GM10266 (cell line): ENCODE results near the gene BTNL2.
"Not testable (repeated sequence)": the region's sequence is repeated elsewhere in the genome, so short reads cannot be mapped to it uniquely, and the experiment has no call there.

Source experiments
- DNase-seq: peaks from one replicate; pipeline ENCODE4 v3.0.0; 2012; ENCODE audit errors: extremely low spot score
- TF ChIP-seq, protein P1 (sequence below): IDR thresholded peaks from 2 replicates; pipeline ENCODE4 v1.5.1; 2012; ENCODE audit warnings: mild to moderate bottlenecking, low read depth; ENCODE audit not compliant: control insufficient read depth, insufficient read depth; ENCODE audit errors: missing control alignments

BTNL2 gene

DNA sequence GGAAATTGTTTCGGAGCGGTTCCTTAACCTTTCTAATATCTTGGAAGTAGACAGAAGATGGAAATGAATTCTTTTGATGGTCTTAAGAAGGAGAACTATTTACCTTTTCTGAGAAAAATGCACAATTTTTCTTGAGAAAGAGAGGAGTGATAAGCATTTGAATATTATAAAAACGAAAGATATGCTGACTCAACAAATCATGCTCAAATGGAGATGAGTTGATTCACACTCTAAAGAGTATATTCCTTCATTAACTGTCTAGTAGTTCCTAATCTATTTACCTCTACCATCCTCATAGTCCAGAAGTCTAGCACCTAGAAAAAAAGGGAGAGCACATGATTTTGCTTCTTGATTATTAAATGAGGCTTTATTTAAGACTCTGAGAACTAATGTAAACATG lies 39.3 kb downstream of the BTNL2 start:
- TF ChIP-seq, protein P1, sequence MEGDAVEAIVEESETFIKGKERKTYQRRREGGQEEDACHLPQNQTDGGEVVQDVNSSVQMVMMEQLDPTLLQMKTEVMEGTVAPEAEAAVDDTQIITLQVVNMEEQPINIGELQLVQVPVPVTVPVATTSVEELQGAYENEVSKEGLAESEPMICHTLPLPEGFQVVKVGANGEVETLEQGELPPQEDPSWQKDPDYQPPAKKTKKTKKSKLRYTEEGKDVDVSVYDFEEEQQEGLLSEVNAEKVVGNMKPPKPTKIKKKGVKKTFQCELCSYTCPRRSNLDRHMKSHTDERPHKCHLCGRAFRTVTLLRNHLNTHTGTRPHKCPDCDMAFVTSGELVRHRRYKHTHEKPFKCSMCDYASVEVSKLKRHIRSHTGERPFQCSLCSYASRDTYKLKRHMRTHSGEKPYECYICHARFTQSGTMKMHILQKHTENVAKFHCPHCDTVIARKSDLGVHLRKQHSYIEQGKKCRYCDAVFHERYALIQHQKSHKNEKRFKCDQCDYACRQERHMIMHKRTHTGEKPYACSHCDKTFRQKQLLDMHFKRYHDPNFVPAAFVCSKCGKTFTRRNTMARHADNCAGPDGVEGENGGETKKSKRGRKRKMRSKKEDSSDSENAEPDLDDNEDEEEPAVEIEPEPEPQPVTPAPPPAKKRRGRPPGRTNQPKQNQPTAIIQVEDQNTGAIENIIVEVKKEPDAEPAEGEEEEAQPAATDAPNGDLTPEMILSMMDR, result no peak
- no peak for DNase-seq

DNA sequence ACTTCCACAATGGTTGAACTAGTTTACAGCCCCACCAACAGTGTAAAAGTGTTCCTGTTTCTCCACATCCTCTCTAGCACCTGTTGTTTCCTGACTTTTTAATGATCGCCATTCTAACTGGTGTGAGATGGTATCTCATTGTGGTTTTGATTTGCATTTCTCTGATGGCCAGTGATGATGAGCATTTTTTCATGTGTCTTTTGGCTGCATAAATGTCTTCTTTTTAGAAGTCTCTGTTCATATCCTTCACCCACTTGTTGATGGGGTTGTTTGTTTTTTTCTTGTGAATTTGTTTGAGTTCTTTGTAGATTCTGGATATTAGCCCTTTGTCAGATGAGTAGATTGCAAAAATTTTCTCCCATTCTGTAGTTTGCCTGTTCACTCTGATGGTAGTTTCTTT lies 47.8 kb downstream of the BTNL2 start:
- DNase-seq, result not testable (repeated sequence)

DNA sequence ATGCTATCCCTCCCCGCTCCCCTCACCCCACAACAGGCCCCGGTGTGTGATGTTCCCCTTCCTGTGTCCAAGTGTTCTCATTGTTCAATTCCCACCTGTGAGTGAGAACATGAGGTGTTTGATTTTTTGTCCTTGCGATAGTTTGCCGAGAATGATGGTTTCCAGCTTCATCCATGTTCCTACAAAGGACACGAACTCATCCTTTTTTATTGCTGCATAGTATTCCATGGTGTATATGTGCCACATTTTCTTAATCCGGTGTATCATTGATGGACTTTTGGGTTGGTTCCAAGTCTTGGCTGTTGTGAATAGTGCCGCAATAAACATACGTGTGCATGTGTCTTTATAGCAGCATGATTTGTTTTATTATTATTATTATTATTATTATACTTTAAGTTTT lies 48.4 kb downstream of the BTNL2 start:
- not testable (repeated sequence) for DNase-seq

DNA sequence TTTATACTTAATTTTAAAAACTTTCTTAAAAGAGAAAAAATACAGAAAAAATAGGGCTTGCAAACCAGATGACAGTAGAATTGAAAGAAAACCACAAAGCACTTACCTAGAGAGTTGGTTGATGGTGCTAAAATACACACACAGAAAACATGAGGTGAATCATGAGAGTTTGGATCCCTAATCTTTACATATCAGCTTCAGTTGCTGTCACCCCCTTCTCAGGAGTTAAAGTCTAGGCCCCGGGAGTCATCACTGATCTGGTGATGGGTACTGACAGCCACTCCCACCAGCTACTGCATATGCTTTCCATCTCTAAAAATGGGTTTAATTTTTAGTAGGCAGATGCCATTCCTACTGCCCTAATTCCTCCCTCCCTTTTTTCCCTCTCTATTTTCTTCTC lies 52.0 kb downstream of the BTNL2 start:
- TF ChIP-seq, protein P1, result no peak
- DNase-seq, result no peak

DNA sequence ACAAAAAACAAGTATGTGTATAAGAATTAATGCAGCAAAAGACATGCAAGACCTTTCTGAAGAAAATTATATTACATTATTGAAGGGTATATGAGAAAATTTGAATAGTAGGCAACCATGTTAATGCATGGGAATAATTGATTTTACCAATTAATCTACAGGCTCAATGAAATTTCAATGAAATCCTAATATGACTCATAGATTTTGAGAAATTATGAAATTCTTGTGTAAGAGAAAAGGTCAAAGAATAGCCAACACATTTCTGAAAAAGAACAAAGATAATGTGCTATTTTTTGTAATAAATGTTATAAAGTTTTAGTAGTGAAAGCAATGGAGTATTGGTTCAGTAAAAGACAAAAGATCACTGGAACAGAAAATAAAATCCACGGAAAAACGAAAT lies 53.6 kb downstream of the BTNL2 start:
- TF ChIP-seq, protein P1, result no peak
- no peak for DNase-seq
